GM08714 (cell line): ENCODE results near the gene DGAT2.

Source experiments
- H3K4me3 ChIP-seq: fragments of 200-500 bp; sonication (Bioruptor generic); 2 replicates; pipeline ENCODE4 v1.5.1; 2014; ENCODE audit warnings: mild to moderate bottlenecking, low read length, inconsistent platforms
- ZNF274 ChIP-seq: IDR thresholded peaks from 2 replicates; pipeline ENCODE4 v1.6.1; 2012; ENCODE audit warnings: mild to moderate bottlenecking, low read depth, low read length

The DGAT2 gene

GRCh38 chr11:75781296-75781695 is 12.7 kb downstream of the DGAT2 start:
- H3K4me3 ChIP-seq = no peak overlapping the region
- no peak for TF ChIP-seq ZNF274

GRCh38 chr11:75781831-75782230 is 13.3 kb downstream of the DGAT2 start:
- no peak for TF ChIP-seq ZNF274
- no peak overlapping the region for H3K4me3 ChIP-seq

GRCh38 chr11:75782540-75783263 is 14.1 kb downstream of the DGAT2 start:
- H3K4me3 ChIP-seq = no peak overlapping the region
- no peak for TF ChIP-seq ZNF274

- no peak for TF ChIP-seq ZNF274
- H3K4me3 ChIP-seq = no peak overlapping the region
These were observed 15.0 kb downstream of the DGAT2 start for GRCh38 chr11:75783416-75784084.

- TF ChIP-seq ZNF274 = no peak
- no peak overlapping the region for H3K4me3 ChIP-seq
These were observed 15.5 kb downstream of the DGAT2 start for GRCh38 chr11:75784085-75784478.

- no peak for TF ChIP-seq ZNF274
- no peak overlapping the region for H3K4me3 ChIP-seq
These were observed 15.9 kb downstream of the DGAT2 start for GRCh38 chr11:75784506-75784905.

- H3K4me3 ChIP-seq = no peak overlapping the region
- TF ChIP-seq ZNF274 = no peak
These were observed 16.6 kb downstream of the DGAT2 start for GRCh38 chr11:75785187-75785586.

- TF ChIP-seq ZNF274 = no peak
- no peak overlapping the region for H3K4me3 ChIP-seq
These were observed 17.6 kb downstream of the DGAT2 start for GRCh38 chr11:75786101-75786736.

GRCh38 chr11:75789521-75789920 is 20.9 kb downstream of the DGAT2 start:
- no peak overlapping the region for H3K4me3 ChIP-seq
- TF ChIP-seq ZNF274 = no peak

GRCh38 chr11:75790986-75791385 is 22.4 kb downstream of the DGAT2 start:
- H3K4me3 ChIP-seq = no peak overlapping the region

GRCh38 chr11:75792127-75792731 is 23.7 kb downstream of the DGAT2 start:
- no peak for TF ChIP-seq ZNF274
- H3K4me3 ChIP-seq = no peak overlapping the region

More at GRCh38 chr11:75790986-75791385, 22.4 kb downstream of the DGAT2 start:
- no peak for TF ChIP-seq ZNF274

- no peak overlapping the region for H3K4me3 ChIP-seq
- TF ChIP-seq ZNF274 = no peak
These were observed 24.6 kb downstream of the DGAT2 start for GRCh38 chr11:75792997-75793800.

GRCh38 chr11:75793966-75794365 is 25.4 kb downstream of the DGAT2 start:
- TF ChIP-seq ZNF274 = no peak
- H3K4me3 ChIP-seq = no peak overlapping the region
